Brain microvascular endothelial cell (primary cell): ENCODE results near the gene TNNT2.

ENCODE experiments used
- DNase-seq: peaks from one replicate; pipeline ENCODE4 v3.0.0-alpha.2; 2020
- H3K27ac ChIP-seq: fragments of 250-450 bp; sonication (Bioruptor Pico); 2 replicates; pipeline ENCODE4 v1.5.1; 2020; ENCODE audit warnings: mild to moderate bottlenecking, moderate library complexity
- H3K27me3 ChIP-seq: fragments of 250-450 bp; sonication (Bioruptor Pico); replicated peaks from 2 replicates; pipeline ENCODE4 v1.5.1; 2020; ENCODE audit warnings: mild to moderate bottlenecking
- H3K36me3 ChIP-seq: fragments of 250-450 bp; sonication (Bioruptor Pico); replicated peaks from 2 replicates; pipeline ENCODE4 v1.5.1; 2020; ENCODE audit warnings: mild to moderate bottlenecking
- H3K4me3 ChIP-seq: 2 replicates; pipeline ENCODE4 v1.5.1; 2011; ENCODE audit warnings: low read depth, mild to moderate bottlenecking, control low read depth, low read length, moderate library complexity
- in situ Hi-C: cut with HindIII; loops from 2 replicates; pipeline ENCODE4 v1.10.0; 2017; ENCODE audit warnings: low sequenced_read_pairs, low pct_ligation_motif_present
- TF ChIP-seq, protein P1 (sequence below): IDR thresholded peaks from 2 replicates; pipeline ENCODE4 v1.5.1; 2011; ENCODE audit warnings: low read depth, mild to moderate bottlenecking, moderate library complexity, low read length, control low read depth, inconsistent platforms; ENCODE audit errors: missing control alignments

The TNNT2 gene

DNA sequence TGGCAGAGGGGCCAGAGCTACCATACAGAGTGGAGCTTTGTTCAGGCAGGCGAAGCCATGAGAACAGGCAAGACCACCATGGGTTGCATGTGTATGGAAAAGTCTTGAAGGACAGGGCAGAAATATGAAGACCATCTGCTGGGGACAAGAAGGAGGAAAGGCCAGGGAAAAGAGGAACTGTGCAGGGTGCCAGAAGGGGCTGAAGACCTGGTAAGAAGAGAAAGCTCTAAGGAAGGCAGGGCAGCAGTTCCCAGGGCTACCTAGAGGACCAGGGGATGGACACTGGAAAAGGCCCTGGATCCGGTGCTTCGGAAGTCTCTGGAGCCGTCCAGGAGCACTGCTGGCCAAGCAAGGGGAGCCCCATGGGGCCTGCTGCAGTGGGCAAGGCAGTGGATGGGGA lies 50.8 kb downstream of the TNNT2 start:
- TF ChIP-seq, protein P1, sequence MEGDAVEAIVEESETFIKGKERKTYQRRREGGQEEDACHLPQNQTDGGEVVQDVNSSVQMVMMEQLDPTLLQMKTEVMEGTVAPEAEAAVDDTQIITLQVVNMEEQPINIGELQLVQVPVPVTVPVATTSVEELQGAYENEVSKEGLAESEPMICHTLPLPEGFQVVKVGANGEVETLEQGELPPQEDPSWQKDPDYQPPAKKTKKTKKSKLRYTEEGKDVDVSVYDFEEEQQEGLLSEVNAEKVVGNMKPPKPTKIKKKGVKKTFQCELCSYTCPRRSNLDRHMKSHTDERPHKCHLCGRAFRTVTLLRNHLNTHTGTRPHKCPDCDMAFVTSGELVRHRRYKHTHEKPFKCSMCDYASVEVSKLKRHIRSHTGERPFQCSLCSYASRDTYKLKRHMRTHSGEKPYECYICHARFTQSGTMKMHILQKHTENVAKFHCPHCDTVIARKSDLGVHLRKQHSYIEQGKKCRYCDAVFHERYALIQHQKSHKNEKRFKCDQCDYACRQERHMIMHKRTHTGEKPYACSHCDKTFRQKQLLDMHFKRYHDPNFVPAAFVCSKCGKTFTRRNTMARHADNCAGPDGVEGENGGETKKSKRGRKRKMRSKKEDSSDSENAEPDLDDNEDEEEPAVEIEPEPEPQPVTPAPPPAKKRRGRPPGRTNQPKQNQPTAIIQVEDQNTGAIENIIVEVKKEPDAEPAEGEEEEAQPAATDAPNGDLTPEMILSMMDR = no peak
- no peak for DNase-seq
- H3K36me3 ChIP-seq = no peaks in the 10 kb centered on the region
- H3K27me3 ChIP-seq = peaks cover 2% of the 10 kb centered on the region
- no peak overlapping the region for H3K27ac ChIP-seq
- in situ Hi-C loops = no loop called here
- H3K4me3 ChIP-seq = no peak overlapping the region

DNA sequence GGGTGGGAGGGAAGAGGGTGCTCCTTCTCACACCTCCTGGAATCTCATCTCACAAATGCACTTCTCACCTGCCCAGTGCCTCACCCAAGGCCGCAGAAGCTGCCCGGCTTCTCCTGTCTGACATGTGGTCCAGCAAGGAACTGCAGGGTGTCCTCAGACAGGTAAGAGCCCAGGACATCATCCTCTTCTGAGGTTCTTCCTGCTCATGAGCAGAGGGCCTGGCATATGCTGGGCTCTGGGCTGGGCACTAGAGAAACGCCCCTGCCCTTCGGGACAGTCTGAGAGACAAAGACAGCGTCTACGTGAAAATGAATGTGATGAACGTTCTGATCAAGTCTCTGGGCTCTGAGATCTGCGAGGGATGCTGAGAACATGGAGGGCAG lies 51.8 kb downstream of the TNNT2 start:
- in situ Hi-C loops = no loop called here
- no peak overlapping the region for H3K4me3 ChIP-seq
- no peaks in the 10 kb centered on the region for H3K36me3 ChIP-seq
- DNase-seq = no peak
- H3K27ac ChIP-seq = no peak overlapping the region
- TF ChIP-seq, protein P1 = no peak
- H3K27me3 ChIP-seq = peaks cover 2% of the 10 kb centered on the region

DNA sequence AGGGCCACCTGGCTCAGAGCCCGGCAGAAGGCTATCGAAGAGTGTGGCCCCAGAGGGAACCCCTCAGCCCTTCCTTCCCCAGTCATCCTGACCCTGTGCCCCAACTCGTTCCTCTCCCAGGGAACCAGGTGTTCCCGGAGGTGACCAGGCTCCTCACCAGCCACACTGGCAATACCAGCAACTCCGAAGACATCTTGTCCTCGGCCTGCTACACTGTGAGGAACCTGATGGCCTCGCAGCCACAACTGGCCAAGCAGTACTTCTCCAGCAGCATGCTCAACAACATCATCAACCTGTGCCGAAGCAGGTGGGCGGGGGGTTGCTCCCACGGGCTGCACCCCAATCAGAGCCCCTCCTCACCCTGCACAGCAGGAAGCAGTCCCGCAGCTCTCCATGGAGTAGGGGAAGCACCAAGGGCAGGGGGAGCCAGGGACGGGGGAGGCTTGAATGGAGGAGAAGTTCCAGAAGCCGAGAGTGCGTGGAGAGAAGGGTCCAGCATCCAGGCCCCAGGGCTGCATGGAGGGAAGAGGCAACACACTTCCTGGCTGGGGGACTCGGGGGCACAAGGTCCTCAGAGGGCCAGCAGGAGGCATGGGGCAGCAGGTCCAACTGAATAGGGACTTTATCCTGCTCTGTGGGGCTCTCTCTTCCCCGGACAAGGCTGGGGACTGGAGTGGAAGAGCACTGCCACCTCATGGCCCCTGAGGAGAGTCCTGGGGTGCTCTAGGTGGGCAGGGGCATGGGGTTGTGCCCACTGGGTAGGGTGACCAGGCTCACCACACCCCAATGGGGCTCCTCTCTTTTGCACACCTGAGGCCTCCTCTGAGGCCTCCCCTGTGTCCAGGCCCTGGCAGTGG lies 52.4 kb downstream of the TNNT2 start:
- Histone ChIP-seq H3K4me3 (no peak overlapping the region), H3K27ac (no peak overlapping the region), H3K36me3 (no peaks in the 10 kb centered on the region), H3K27me3 (peaks cover 2% of the 10 kb centered on the region)
- in situ Hi-C loops = no loop called here
- TF ChIP-seq, protein P1 = no peak
- DNase-seq = no peak

DNA sequence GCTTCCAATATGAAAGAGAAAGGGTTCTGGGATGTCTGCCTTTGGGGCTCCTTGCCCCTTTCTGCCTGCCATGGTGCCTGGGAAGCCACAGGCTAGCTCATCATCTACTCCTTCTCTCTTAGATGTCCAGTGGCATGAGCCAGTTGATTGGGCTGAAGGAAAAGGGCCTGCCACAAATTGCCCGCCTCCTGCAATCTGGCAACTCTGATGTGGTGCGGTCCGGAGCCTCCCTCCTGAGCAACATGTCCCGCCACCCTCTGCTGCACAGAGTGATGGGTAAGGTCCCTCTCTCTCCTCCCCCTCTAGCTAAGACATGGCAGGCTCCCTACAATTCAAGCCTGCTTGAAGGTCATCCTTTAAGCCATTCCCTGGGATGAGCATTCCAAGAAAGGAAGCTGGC lies 53.2 kb downstream of the TNNT2 start:
- DNase-seq = no peak
- Histone ChIP-seq H3K36me3 (no peaks in the 10 kb centered on the region), H3K4me3 (no peak overlapping the region), H3K27ac (no peak overlapping the region), H3K27me3 (peaks cover 2% of the 10 kb centered on the region)
- TF ChIP-seq, protein P1 = no peak
- in situ Hi-C loops = no loop called here

DNA sequence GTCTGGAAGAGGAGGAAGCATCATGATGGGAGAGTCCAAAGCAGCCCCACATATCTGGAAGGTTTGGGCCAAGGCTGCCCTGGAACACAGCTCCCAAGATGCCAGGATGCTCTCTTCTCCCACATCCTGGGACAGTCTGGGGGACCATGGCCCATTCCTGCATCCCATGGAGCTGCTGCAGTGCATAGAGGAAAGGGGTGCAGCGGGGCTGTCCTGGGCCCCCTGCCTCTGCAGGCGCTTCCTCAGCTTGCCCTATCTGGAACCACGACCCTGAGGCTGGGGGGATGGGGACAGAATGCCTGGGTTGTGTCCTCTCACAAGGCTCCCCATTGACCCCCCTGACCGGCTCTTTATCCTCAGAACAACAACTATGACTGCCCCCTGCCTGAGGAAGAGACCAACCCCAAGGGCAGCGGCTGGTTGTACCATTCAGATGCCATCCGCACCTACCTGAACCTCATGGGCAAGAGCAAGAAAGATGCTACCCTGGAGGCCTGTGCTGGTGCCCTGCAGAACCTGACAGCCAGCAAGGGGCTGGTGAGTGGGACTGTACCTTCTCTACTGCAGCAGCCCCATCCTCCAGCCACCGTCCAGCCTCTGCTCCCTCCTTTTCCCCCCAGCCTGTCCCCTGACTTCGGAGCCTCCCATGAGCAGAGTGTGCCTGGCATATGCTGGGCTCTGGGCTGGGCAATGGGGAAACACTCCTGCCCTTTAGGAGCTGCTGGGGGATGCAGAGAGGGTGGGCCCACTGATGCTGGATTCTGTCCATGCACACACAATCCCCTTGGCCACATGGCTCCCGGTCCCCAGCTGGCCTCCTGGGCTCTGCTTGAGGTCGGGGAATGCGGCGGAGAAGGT lies 54.6 kb downstream of the TNNT2 start:
- Histone ChIP-seq H3K36me3 (no peaks in the 10 kb centered on the region), H3K4me3 (no peak overlapping the region), H3K27me3 (peaks cover 2% of the 10 kb centered on the region), H3K27ac (no peak overlapping the region)
- no peak for DNase-seq
- in situ Hi-C loops = no loop called here
- TF ChIP-seq, protein P1 = no peak
